OCI-LY3 (cell line): ENCODE data around the gene FIG4.
"Not testable (repeated sequence)": the region's sequence is repeated elsewhere in the genome, so short reads cannot be mapped to it uniquely, and the experiment has no call there.

Experiments
- H2AFZ ChIP-seq: fragments of 200-600, 300-600 bp; shearing (Covaris generic); 2 replicates; pipeline ENCODE4 v1.6.0; 2014; ENCODE audit warnings: antibody characterized with exemption, low read depth, low read length
- H3K27ac ChIP-seq: fragments of 200-600, 300-600 bp; sonication (generic); 2 replicates; pipeline ENCODE4 v1.5.1; 2014; ENCODE audit warnings: mild to moderate bottlenecking, low read length, moderate library complexity, mixed read lengths
- H3K27me3 ChIP-seq: fragments of 200-600, 300-600 bp; sonication (generic); 2 replicates; pipeline ENCODE4 v1.6.1; 2014; ENCODE audit warnings: low read depth, low read length, mixed read lengths
- H3K36me3 ChIP-seq: fragments of 200-600, 300-600 bp; sonication (generic); replicated peaks from 2 replicates; pipeline ENCODE3; 2014; ENCODE audit warnings: low read depth, low read length, mixed read lengths
- H3K4me1 ChIP-seq: fragments of 300-600, 200-600 bp; sonication (generic); 2 replicates; pipeline ENCODE4 v1.6.1; 2014; ENCODE audit warnings: low read length, mixed read lengths
- H3K4me2 ChIP-seq: fragments of 200-600, 300-600 bp; sonication (generic); 2 replicates; pipeline ENCODE4 v1.6.1; 2014; ENCODE audit warnings: low read length, mixed read lengths
- H3K4me3 ChIP-seq: fragments of 300-600, 200-600 bp; sonication (generic); 2 replicates; pipeline ENCODE4 v1.5.1; 2014; ENCODE audit warnings: antibody characterized with exemption, mild to moderate bottlenecking, low read length, moderate library complexity
- H3K79me2 ChIP-seq: fragments of 300-600, 200-600 bp; shearing (Covaris generic); 2 replicates; pipeline ENCODE4 v1.6.1; 2014; ENCODE audit warnings: mild to moderate bottlenecking, low read length, mixed read lengths
- H3K9ac ChIP-seq: fragments of 300-600, 200-600 bp; shearing (Covaris generic); 2 replicates; pipeline ENCODE4 v1.6.0; 2014; ENCODE audit warnings: mild to moderate bottlenecking, low read length, moderate library complexity
- H3K9me3 ChIP-seq: fragments of 200-600, 300-600 bp; shearing (Covaris generic); 2 replicates; pipeline ENCODE4 v1.6.1; 2014; ENCODE audit warnings: low read length, mixed read lengths; ENCODE audit not compliant: insufficient read depth
- H4K20me1 ChIP-seq: fragments of 200-600, 300-600 bp; sonication (generic); 2 replicates; pipeline ENCODE4 v1.6.1; 2016; ENCODE audit warnings: low read length, mixed read lengths; ENCODE audit not compliant: insufficient read depth
- EZH2phosphoT487 ChIP-seq: fragments of 200-600 bp; shearing (Covaris generic); IDR thresholded peaks from 2 replicates; pipeline ENCODE4 v1.6.1; 2018; ENCODE audit warnings: antibody characterized with exemption, mixed run types, low read depth
- TF ChIP-seq, protein P1 (sequence below): fragments of 200-600, 300-600 bp; sonication (generic); IDR thresholded peaks from 2 replicates; pipeline ENCODE4 v1.5.1; 2014; ENCODE audit warnings: antibody characterized with exemption, low read length, low read depth

FIG4 gene

DNA sequence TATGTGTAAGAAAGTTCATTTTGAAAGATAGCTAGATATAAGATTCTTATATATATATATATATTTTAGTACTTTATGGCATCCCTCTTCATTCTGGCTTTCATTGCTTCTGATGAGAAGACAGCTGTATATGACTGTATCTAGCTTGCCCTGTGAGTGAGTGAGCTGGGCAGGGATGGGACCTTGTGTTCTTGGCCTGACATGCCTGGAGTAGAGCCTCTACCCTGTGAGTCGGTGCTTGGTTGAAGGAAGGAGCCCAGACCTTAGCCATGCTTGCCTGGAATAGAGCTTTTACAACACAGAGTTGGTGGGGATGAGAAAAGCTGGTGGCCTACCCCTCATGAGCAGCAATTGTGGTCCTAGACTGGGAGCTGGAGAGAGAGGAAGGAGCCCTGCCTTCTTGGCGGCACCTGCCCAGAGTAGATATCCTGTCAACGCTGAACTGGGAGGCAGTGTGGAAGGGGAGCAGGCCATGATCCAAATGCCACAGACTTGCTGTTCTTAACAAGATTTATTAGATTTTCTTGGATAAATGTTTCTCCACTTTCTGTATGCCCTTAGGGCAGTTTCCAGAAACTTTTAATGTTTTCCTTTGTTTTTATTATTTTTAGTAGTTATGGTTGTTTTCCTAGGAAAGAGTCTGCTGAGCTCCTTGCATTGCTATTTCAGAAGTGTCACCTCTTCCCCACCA lies 31.6 kb downstream of the FIG4 start:
- Histone ChIP-seq H3K4me2 (no peak overlapping the region), H3K36me3 (peaks cover 2% of the 10 kb centered on the region), H3K4me3 (no peak overlapping the region), H3K9ac (no peak overlapping the region), H2AFZ (no peak overlapping the region), H4K20me1 (no peaks in the 10 kb centered on the region), H3K79me2 (no peaks in the 10 kb centered on the region), H3K4me1 (no peaks in the 10 kb centered on the region), H3K9me3 (no peaks in the 10 kb centered on the region), H3K27me3 (no peaks in the 10 kb centered on the region), H3K27ac (no peak overlapping the region)
- TF ChIP-seq, protein P1, sequence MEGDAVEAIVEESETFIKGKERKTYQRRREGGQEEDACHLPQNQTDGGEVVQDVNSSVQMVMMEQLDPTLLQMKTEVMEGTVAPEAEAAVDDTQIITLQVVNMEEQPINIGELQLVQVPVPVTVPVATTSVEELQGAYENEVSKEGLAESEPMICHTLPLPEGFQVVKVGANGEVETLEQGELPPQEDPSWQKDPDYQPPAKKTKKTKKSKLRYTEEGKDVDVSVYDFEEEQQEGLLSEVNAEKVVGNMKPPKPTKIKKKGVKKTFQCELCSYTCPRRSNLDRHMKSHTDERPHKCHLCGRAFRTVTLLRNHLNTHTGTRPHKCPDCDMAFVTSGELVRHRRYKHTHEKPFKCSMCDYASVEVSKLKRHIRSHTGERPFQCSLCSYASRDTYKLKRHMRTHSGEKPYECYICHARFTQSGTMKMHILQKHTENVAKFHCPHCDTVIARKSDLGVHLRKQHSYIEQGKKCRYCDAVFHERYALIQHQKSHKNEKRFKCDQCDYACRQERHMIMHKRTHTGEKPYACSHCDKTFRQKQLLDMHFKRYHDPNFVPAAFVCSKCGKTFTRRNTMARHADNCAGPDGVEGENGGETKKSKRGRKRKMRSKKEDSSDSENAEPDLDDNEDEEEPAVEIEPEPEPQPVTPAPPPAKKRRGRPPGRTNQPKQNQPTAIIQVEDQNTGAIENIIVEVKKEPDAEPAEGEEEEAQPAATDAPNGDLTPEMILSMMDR, result no peak
- no peak for TF ChIP-seq EZH2phosphoT487

DNA sequence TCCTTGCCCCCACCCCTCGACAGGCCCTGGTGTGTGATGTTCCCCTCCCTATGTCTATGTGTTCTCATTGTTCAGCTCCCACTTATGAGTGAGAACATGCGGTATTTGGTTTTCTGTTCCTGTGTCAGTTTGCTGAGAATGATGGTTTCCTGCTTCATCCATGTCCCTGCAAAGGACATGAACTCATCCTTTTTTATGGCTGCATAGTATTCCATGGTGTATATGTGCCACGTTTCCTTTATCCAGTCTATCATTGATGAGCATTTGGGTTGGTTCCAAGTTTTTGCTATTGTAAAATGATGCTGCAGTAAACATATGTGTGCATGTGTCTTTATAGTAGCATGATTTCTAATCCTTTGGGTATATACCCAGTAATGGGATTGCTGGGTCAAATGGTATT lies 34.2 kb downstream of the FIG4 start:
- H3K79me2 ChIP-seq, H3K27me3 ChIP-seq, H3K36me3 ChIP-seq, H3K27ac ChIP-seq, H3K4me3 ChIP-seq, H3K4me1 ChIP-seq, H3K4me2 ChIP-seq, H4K20me1 ChIP-seq, H3K9me3 ChIP-seq, H2AFZ ChIP-seq, H3K9ac ChIP-seq: not testable (repeated sequence)

DNA sequence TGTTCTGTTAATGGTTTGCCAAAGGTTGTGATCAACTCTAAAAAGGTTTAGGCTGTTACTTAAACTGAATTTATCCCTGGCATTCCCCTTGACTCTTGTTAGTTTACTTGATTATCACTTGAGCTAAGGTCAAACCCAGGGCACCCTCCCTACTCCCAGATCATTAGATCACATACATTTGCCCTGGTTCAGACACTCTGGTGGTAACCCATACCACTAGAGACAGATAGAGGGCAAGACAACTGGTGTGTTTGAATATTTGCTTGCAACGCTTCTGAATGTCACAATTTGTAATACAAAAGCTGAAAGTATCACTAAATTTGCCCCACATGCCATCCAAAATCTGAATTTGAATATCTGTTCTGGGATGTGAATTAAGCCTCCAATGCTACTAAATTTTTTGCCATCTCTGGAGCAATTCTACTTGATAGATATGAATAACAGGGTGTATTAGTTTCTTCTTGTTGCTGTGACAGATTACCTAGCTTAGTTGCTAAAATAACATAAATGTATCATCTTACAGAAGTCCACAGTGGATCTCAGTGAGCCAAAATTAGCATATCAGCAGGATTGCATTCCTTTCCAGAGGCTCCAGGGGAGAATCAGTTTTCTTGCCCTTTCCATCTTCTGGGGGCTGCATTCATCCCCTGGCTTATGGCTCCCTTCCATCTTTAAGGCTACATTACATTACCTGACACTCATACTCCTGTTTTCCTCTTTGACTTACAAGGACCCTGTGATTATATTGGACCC lies 45.4 kb downstream of the FIG4 start:
- Histone ChIP-seq H3K9ac (no peak overlapping the region), H3K4me3 (no peak overlapping the region), H3K4me1 (no peaks in the 10 kb centered on the region), H3K79me2 (no peaks in the 10 kb centered on the region), H4K20me1 (no peaks in the 10 kb centered on the region), H3K4me2 (no peak overlapping the region), H3K27ac (no peak overlapping the region), H3K27me3 (no peaks in the 10 kb centered on the region), H3K36me3 (peaks cover 7% of the 10 kb centered on the region), H3K9me3 (no peaks in the 10 kb centered on the region), H2AFZ (no peak overlapping the region)
- TF ChIP-seq EZH2phosphoT487, result no peak
- TF ChIP-seq, protein P1, result no peak

DNA sequence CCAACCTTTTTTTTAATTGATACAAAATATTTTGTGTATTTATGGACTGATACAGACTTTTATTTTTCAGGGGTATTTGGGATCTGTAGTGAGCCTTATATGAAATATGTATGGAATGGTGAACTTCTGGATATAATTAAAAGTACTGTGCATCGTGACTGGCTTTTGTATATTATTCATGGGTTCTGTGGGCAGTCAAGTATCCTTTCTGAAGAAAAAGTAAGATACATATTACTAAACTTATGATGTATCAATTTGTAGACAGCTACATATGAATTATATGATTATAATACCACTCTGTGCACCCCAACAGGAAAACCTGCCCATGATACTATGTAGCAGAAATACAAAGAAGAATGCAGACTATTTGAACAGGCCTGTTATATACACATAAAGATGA lies 47.2 kb downstream of the FIG4 start:
- no peak overlapping the region for H3K4me2 ChIP-seq
- no peaks in the 10 kb centered on the region for H3K27me3 ChIP-seq
- H3K9me3 ChIP-seq, result no peaks in the 10 kb centered on the region
- TF ChIP-seq EZH2phosphoT487, result no peak
- TF ChIP-seq, protein P1, result no peak
- H3K27ac ChIP-seq, result no peak overlapping the region
- no peaks in the 10 kb centered on the region for H4K20me1 ChIP-seq
- peaks cover 7% of the 10 kb centered on the region for H3K36me3 ChIP-seq
- H3K9ac ChIP-seq, result no peak overlapping the region
- no peaks in the 10 kb centered on the region for H3K79me2 ChIP-seq
- H3K4me1 ChIP-seq, result no peaks in the 10 kb centered on the region
- H3K4me3 ChIP-seq, result no peak overlapping the region
- H2AFZ ChIP-seq, result no peak overlapping the region
